ENCODE measurements around the gene C17orf113. TPM values are rescaled to one million over a fixed set of nuclear protein-coding genes. Genes with fewer than 3 reads are reported as not detected.

Gene C17orf113
- total and polyA plus RNA-seq, 2 of the 13 experiments (the other 11 are each of a cell fraction or from before 2014, with no cell fraction given) = 0.87 to 1.1 TPM

DNA sequence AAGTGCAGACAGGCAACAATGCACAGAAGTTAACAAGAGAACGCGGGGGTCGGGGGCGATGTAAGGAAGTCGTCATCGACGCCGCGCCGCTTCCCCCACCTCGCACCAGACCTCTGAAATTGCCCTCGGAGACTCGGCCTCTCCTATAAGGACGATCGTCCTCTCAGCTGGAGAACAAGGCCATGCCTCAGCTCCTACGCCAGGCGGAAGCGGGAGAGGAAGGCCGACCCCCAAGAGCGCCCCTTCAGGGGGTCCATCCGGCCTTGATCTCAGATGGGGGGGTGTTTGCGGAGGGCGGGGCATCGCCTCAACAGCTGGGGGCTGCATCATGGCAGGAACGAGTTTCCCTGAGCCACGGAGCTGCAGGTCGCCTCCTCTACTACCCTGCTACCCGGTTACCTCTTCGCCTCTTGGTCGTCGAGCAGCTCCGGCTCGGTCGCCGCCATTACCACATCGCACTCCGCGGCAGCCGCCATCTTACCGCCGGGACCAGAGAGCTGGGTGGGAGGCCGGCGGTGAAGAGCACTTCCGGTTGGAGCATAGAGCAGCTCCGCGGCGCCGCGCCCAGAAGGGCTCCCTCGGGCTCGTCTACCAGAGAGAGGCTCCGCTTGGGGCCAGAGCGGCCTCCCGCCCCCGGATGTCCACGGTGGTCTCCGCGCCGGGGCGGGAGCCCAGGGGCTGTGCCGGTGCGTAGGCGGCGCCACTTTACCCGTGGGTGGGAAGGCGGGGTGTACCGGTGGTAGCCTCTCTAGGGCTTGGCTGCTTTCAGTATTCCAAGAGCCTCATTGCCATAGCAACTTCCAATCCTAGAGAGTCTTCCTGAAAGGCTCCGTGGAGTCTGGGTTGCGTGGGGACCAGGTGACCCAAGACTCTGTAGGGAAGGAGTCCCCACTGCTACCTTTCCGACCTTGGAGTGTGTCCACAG is 33.2 kb downstream of the C17orf113 start, which contains the start of gene DNAJC7 (continued):
- TF ChIP-seq, protein P1, sequence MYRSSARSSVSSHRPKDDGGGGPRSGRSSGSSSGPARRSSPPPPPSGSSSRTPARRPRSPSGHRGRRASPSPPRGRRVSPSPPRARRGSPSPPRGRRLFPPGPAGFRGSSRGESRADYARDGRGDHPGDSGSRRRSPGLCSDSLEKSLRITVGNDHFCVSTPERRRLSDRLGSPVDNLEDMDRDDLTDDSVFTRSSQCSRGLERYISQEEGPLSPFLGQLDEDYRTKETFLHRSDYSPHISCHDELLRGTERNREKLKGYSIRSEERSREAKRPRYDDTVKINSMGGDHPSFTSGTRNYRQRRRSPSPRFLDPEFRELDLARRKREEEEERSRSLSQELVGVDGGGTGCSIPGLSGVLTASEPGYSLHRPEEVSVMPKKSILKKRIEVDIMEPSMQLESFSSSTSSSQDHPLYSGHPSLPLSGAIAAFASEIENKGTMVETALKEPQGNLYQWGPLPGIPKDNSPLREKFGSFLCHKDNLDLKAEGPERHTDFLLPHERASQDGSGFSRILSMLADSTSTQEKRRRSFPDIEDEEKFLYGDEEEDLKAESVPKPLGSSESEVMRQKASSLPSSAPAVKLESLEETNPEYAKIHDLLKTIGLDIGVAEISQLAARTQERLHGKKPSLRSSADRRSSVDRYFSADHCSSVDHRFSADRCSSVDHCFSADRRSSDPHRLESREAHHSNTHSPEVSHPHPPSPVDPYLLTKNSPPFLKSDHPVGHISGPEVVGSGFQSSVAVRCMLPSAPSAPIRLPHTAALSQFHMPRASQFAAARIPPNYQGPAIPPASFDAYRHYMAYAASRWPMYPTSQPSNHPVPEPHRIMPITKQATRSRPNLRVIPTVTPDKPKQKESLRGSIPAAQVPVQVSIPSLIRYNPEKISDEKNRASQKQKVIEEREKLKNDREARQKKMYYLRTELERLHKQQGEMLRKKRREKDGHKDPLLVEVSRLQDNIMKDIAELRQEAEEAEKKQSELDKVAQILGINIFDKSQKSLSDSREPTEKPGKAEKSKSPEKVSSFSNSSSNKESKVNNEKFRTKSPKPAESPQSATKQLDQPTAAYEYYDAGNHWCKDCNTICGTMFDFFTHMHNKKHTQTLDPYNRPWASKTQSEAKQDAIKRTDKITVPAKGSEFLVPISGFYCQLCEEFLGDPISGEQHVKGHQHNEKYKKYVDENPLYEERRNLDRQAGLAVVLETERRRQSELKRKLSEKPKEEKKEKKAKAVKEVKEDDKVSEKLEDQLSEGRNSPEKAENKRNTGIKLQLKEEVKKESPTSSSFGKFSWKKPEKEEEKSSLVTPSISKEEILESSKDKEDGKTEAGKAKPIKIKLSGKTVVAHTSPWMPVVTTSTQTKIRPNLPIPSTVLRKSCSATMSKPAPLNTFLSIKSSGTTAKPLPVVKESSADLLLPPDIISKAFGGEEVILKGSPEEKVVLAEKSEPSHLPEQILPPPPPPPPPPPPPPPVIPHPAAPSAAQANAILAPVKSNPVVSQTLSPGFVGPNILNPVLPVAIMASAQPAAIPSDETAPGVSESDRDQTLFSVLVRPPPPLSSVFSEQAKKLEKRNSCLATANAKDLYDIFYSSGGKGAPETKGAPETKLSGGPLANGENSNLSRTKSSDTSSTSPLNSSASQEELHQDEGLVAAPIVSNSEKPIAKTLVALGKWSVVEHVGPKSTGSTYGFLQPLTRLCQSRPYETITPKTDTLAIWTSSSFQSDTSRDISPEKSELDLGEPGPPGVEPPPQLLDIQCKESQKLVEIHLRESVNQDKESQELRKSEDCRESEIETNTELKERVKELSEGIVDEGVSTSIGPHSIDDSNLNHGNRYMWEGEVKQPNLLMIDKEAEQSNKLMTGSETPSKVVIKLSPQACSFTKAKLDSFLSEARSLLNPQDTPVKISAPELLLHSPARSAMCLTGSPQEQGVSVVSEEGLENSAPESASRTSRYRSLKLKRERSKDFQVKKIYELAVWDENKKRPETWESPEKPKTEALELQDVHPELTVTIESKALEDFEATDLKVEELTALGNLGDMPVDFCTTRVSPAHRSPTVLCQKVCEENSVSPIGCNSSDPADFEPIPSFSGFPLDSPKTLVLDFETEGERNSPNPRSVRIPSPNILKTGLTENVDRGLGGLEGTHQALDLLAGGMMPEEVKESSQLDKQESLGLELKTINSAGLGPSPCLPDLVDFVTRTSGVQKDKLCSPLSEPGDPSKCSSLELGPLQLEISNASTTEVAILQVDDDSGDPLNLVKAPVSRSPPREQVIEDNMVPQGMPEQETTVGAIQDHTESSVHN (CRISPR knock-in tag; IDR thresholded peaks at IDR 0.05) = peak; percentile 68; the same call in 1 of the 2 replicates
- TF ChIP-seq ATM (IDR thresholded peaks at IDR 0.05; ENCODE audit: borderline replicate concordance) = no peak
- peak; percentile 81 for TF ChIP-seq XRCC5 (optimal IDR thresholded peaks at IDR 0.05; ENCODE audit: low read length)
- no peak; the same call in none of the 2 replicates for TF ChIP-seq ARID2 (CRISPR knock-in tag; IDR thresholded peaks at IDR 0.05; ENCODE audit: borderline replicate concordance)
- TF ChIP-seq SP2 (CRISPR knock-in tag; IDR thresholded peaks at IDR 0.05) = peak; percentile 71; the same call in 1 of the 2 replicates
- no peak for TF ChIP-seq ZNF274 (CRISPR knock-in tag; IDR thresholded peaks at IDR 0.05)
- TF ChIP-seq UBTF (CRISPR knock-in tag; IDR thresholded peaks at IDR 0.05) = peak; percentile 86
- TF ChIP-seq ZNF383 (CRISPR knock-in tag; IDR thresholded peaks at IDR 0.05; ENCODE audit: borderline replicate concordance) = peak; percentile 91; the same call in 1 of the 2 replicates
- TF ChIP-seq, protein P2, sequence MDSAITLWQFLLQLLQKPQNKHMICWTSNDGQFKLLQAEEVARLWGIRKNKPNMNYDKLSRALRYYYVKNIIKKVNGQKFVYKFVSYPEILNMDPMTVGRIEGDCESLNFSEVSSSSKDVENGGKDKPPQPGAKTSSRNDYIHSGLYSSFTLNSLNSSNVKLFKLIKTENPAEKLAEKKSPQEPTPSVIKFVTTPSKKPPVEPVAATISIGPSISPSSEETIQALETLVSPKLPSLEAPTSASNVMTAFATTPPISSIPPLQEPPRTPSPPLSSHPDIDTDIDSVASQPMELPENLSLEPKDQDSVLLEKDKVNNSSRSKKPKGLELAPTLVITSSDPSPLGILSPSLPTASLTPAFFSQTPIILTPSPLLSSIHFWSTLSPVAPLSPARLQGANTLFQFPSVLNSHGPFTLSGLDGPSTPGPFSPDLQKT (CRISPR knock-in tag; IDR thresholded peaks at IDR 0.05; ENCODE audit: borderline replicate concordance) = no peak; the same call in 1 of the 2 replicates
- peak; percentile 95 for TF ChIP-seq MED8 (CRISPR knock-in tag; IDR thresholded peaks at IDR 0.05; ENCODE audit: insufficient replicate concordance)
- no peak for TF ChIP-seq NFIB (CRISPR knock-in tag; IDR thresholded peaks at IDR 0.05; ENCODE audit: borderline replicate concordance)
- peak; percentile 67; the same call in 1 of the 2 replicates for TF ChIP-seq ETS1 (CRISPR knock-in tag; IDR thresholded peaks at IDR 0.05)
- TF ChIP-seq MBNL3 (CRISPR knock-in tag; conservative IDR thresholded peaks at IDR 0.05) = no peak
- TF ChIP-seq CBX1 (IDR thresholded peaks at IDR 0.05; ENCODE audit: low read depth) = peak; percentile 54
- TF ChIP-seq POLR2A (IDR thresholded peaks at IDR 0.05; ENCODE audit: insufficient read depth in 1 of 2, low read depth in 2 of 2, low read length in 2 of 2) = peak; percentile 72 to 85

All from HepG2 (cell line).